Caco-2 (cell line): ENCODE measurements around the gene KNSTRN. TPM values are rescaled to one million over a fixed set of nuclear protein-coding genes. Genes with fewer than 3 reads are reported as not detected.

Source experiments
- BruUV-seq: library from RNA; stranded (reverse); fragments of 400-500 nt; replicated peaks from 2 replicates; lab custom pipeline; 2021; lab: Mats Ljungman, UMichigan
- CTCF ChIA-PET: fragments of 300-600 bp; sonication (Branson Sonifier 250); formaldehyde crosslinking; loops from one replicate; lab custom pipeline; 2022; ENCODE audit warnings: antibody characterized with exemption; lab: Charles Lee
- POLR2A ChIA-PET: fragments of 300-600 bp; sonication (Branson Sonifier 250); formaldehyde crosslinking; loops from one replicate; lab custom pipeline; 2022; ENCODE audit warnings: antibody characterized with exemption; lab: Charles Lee
- DNase-seq, 2 experiments: peaks; one replicate each; pipeline versions ENCODE4 v3.0.0 to v3.0.0-alpha.2; 2020 to 2022
- H3K27me3 ChIP-seq: replicated peaks from 2 replicates; pipeline ENCODE4 v1.6.0; 2011; ENCODE audit warnings: low read length; ENCODE audit not compliant: control insufficient read depth, insufficient read depth
- H3K36me3 ChIP-seq: 2 replicates; pipeline ENCODE4 v1.5.1; 2011; ENCODE audit warnings: low read length; ENCODE audit not compliant: control insufficient read depth, insufficient read depth
- H3K4me1 ChIP-seq: fragments of 250-450 bp; sonication (Bioruptor Pico); 2 replicates; pipeline ENCODE4 v1.5.1; 2020; ENCODE audit warnings: mild to moderate bottlenecking
- H3K4me3 ChIP-seq: 2 replicates; pipeline ENCODE4 v1.5.1; 2011; ENCODE audit warnings: low read depth, mild to moderate bottlenecking, control low read depth, low read length
- H3K9me3 ChIP-seq: fragments of 250-450 bp; sonication (Bioruptor Pico); 2 replicates; pipeline ENCODE4 v1.5.1; 2020; ENCODE audit warnings: mild to moderate bottlenecking, moderate library complexity
- H3K27ac Mint-ChIP-seq: one replicate; pipeline ENCODE4 v1.8.0; 2022; ENCODE audit warnings: mixed read lengths; ENCODE audit not compliant: unreplicated experiment
- H3K27me3 Mint-ChIP-seq: one replicate; pipeline ENCODE4 v1.8.0; 2022; ENCODE audit warnings: mixed read lengths; ENCODE audit not compliant: insufficient read depth, unreplicated experiment
- H3K36me3 Mint-ChIP-seq: one replicate; pipeline ENCODE4 v1.8.0; 2022; ENCODE audit warnings: mild to moderate bottlenecking, mixed read lengths; ENCODE audit not compliant: insufficient read depth, unreplicated experiment
- H3K4me1 Mint-ChIP-seq: one replicate; pipeline ENCODE4 v1.8.0; 2022; ENCODE audit warnings: low read depth, mixed read lengths; ENCODE audit not compliant: unreplicated experiment
- H3K4me3 Mint-ChIP-seq: one replicate; pipeline ENCODE4 v1.8.0; 2022; ENCODE audit warnings: mild to moderate bottlenecking, moderate library complexity, mixed read lengths; ENCODE audit not compliant: unreplicated experiment
- H3K9me3 Mint-ChIP-seq: one replicate; pipeline ENCODE4 v1.8.0; 2022; ENCODE audit warnings: mixed read lengths; ENCODE audit not compliant: unreplicated experiment
- CTCF ChIP-seq, 2 experiments: fragments of 200-600 bp in 1 of 2; IDR thresholded peaks; 1 replicate in 1 of 2; 2 replicates in 1 of 2; pipeline versions ENCODE4 v1.5.1 to v1.8.0; 2011 to 2022; ENCODE audit warnings: antibody characterized with exemption in 1 of 2, control low read depth in 1 of 2, inconsistent platforms in 1 of 2, low read depth in 1 of 2, low read length in 1 of 2, mild to moderate bottlenecking in 1 of 2, moderate library complexity in 1 of 2; ENCODE audit not compliant: insufficient read depth in 1 of 2, severe bottlenecking in 1 of 2, unreplicated experiment in 1 of 2
- intact Hi-C: fragments of 100-400 bp; cut with micrococcal nuclease; formaldehyde crosslinking; loops from one replicate; pipeline ENCODE4 v1.10.0; 2022; ENCODE audit not compliant: unreplicated experiment
- total RNA-seq: library from RNA; stranded (reverse); gene quantifications from 2 replicates; pipeline ENCODE4 v1.2.3, GENCODE V29; 2022

Gene KNSTRN
- total RNA-seq, 1 experiment from 2014 or later = 74.7 TPM

- Histone ChIP-seq H3K36me3 (no peaks in the 10 kb centered on the region), H3K27me3 (no peaks in the 10 kb centered on the region), H3K4me3 (no peak overlapping the region), H3K9me3 (no peaks in the 10 kb centered on the region), H3K4me1 (no peaks in the 10 kb centered on the region)
- Mint-ChIP-seq H3K27ac (no peak overlapping the region), H3K36me3 (no peaks in the 10 kb centered on the region), H3K27me3 (no peaks in the 10 kb centered on the region), H3K9me3 (no peaks in the 10 kb centered on the region), H3K4me1 (peaks cover 7% of the 10 kb centered on the region), H3K4me3 (no peak overlapping the region)
- TF ChIP-seq CTCF (IDR thresholded peaks at IDR 0.05; ENCODE audit: insufficient read depth in 1 of 2, low read depth in 1 of 2, low read length in 1 of 2, severe bottlenecking in 1 of 2, unreplicated experiment in 1 of 2) = no peak
- no TSS peak for BruUV-seq
- intact Hi-C loops = no loop called here
- ChIA-PET POLR2A (no interaction called here), CTCF (interaction anchor here (1.7 kb wide), 1 partner anchor 19 kb away, joined by 5 read pairs; no protein-coding TSS in a partner anchor)
- no peak for DNase-seq
Observed at GRCh38 chr15:40363611-40364010, 18.9 kb upstream of the KNSTRN start.

GRCh38 chr15:40364251-40364650, 18.3 kb upstream of the KNSTRN start:
- Histone ChIP-seq H3K36me3 (no peaks in the 10 kb centered on the region), H3K9me3 (no peaks in the 10 kb centered on the region), H3K27me3 (no peaks in the 10 kb centered on the region), H3K4me3 (no peak overlapping the region), H3K4me1 (no peaks in the 10 kb centered on the region)
- DNase-seq = no peak
- no peak overlapping the region for H3K27ac Mint-ChIP-seq
- H3K27me3 Mint-ChIP-seq = no peaks in the 10 kb centered on the region
- no TSS peak for BruUV-seq
- peaks cover under 1% of the 10 kb centered on the region for H3K4me1 Mint-ChIP-seq
- ChIA-PET CTCF (interaction anchor here (1.7 kb wide), 1 partner anchor 20 kb away, joined by 5 read pairs; no protein-coding TSS in a partner anchor), POLR2A (no interaction called here)
- H3K36me3 Mint-ChIP-seq = no peaks in the 10 kb centered on the region
- no peak for TF ChIP-seq CTCF (IDR thresholded peaks at IDR 0.05; ENCODE audit: insufficient read depth in 1 of 2, low read depth in 1 of 2, low read length in 1 of 2, severe bottlenecking in 1 of 2, unreplicated experiment in 1 of 2)
- intact Hi-C loops = no loop called here
- H3K9me3 Mint-ChIP-seq = no peaks in the 10 kb centered on the region
- no peak overlapping the region for H3K4me3 Mint-ChIP-seq

GRCh38 chr15:40365016-40365415, 17.5 kb upstream of the KNSTRN start:
- BruUV-seq = no TSS peak
- Histone ChIP-seq H3K27me3 (no peaks in the 10 kb centered on the region), H3K9me3 (no peaks in the 10 kb centered on the region), H3K4me3 (no peak overlapping the region), H3K36me3 (no peaks in the 10 kb centered on the region), H3K4me1 (no peaks in the 10 kb centered on the region)
- intact Hi-C loops = no loop called here
- Mint-ChIP-seq H3K36me3 (no peaks in the 10 kb centered on the region), H3K9me3 (no peaks in the 10 kb centered on the region), H3K27ac (no peak overlapping the region), H3K27me3 (no peaks in the 10 kb centered on the region), H3K4me1 (no peaks in the 10 kb centered on the region), H3K4me3 (no peak overlapping the region)
- POLR2A ChIA-PET = no interaction called here
- no peak for DNase-seq
- no peak for TF ChIP-seq CTCF (IDR thresholded peaks at IDR 0.05; ENCODE audit: insufficient read depth in 1 of 2, low read depth in 1 of 2, low read length in 1 of 2, severe bottlenecking in 1 of 2, unreplicated experiment in 1 of 2)
- CTCF ChIA-PET = interaction anchor here (1.5 kb wide), 1 partner anchor 75 kb away, joined by 3 read pairs; the partner anchor contains the start of gene BAHD1
